ENCODE measurements around the gene SLC29A2. TPM values are rescaled to one million over a fixed set of nuclear protein-coding genes. Genes with fewer than 3 reads are reported as not detected.

The SLC29A2 gene
- total RNA-seq, 1 experiment from 2014 or later: 30.2 TPM

GRCh38 chr11:66362481-66363147, 8.9 kb downstream of the SLC29A2 start:
- H3K4me1 Mint-ChIP-seq: peaks cover 5% of the 10 kb centered on the region
- H3K36me3 Mint-ChIP-seq: peaks cover 27% of the 10 kb centered on the region
- ChIA-PET POLR2A (no interaction called here), CTCF (interaction anchor here (0.6 to 4.5 kb wide), 11 partner anchors 10 to 80 kb away, joined by 3 to 38 read pairs (median 9); partner anchors contain the start of genes BRMS1, CD248 and SLC29A2)
- DNase-seq (ENCODE audit: low spot score) (no peak), ATAC-seq (no peak)
- no peak overlapping the region for H3K4me3 Mint-ChIP-seq
- TF ChIP-seq FOXP1 (CRISPR knock-in tag; IDR thresholded peaks at IDR 0.05; ENCODE audit: borderline replicate concordance) (0 out of 2 replicates have a peak, but pooled peaks have one; percentile 58), ZNF671 (CRISPR knock-in tag; IDR thresholded peaks at IDR 0.05) (0 out of 2 replicates have a peak, but pooled peaks have one; percentile 61), USF2 (CRISPR knock-in tag; IDR thresholded peaks at IDR 0.05) (no peak), ZNF138 (CRISPR knock-in tag; conservative IDR thresholded peaks at IDR 0.05) (no peak), ZNF121 (CRISPR knock-in tag; IDR thresholded peaks at IDR 0.05) (no peak)
- no peaks in the 10 kb centered on the region for H3K27me3 Mint-ChIP-seq (ENCODE audit: low read depth)
- peak overlapping the region; percentile 17; the same call in 1 of the 2 replicates for H3K27ac Mint-ChIP-seq
- H3K9me3 Mint-ChIP-seq: no peaks in the 10 kb centered on the region

GRCh38 chr11:66361502-66361941, 10.0 kb downstream of the SLC29A2 start:
- Mint-ChIP-seq H3K36me3 (peaks cover 18% of the 10 kb centered on the region), H3K4me1 (peaks cover 5% of the 10 kb centered on the region), H3K27ac (peak overlapping the region; percentile 44), H3K4me3 (no peak overlapping the region), H3K9me3 (no peaks in the 10 kb centered on the region), H3K27me3 (ENCODE audit: low read depth) (no peaks in the 10 kb centered on the region)
- CTCF ChIA-PET: interaction anchor here (0.9 to 4.5 kb wide), 7 partner anchors 9 to 105 kb away, joined by 3 to 38 read pairs (median 7); partner anchors contain the start of genes BRMS1 and PELI3
- POLR2A ChIA-PET: no interaction called here
- ATAC-seq (no peak), DNase-seq (ENCODE audit: low spot score) (no peak)
- 0 out of 2 replicates have a peak, but pooled peaks have one; percentile 42 for TF ChIP-seq AR (CRISPR knock-in tag; IDR thresholded peaks at IDR 0.05)
- no peak for TF ChIP-seq USF1 (CRISPR knock-in tag; IDR thresholded peaks at IDR 0.05)

- H3K36me3 Mint-ChIP-seq: peaks cover 16% of the 10 kb centered on the region
- ChIA-PET CTCF (interaction anchor here (0.6 to 2.3 kb wide), 10 partner anchors 10 to 106 kb away, joined by 3 to 12 read pairs (median 4); partner anchors contain the start of genes B4GAT1, PELI3, SLC29A2 and YIF1A), POLR2A (interaction anchor here (0.7 to 1.0 kb wide), 2 partner anchors 48 to 71 kb away, joined by 4 to 7 read pairs; no protein-coding TSS in a partner anchor)
- H3K4me1 Mint-ChIP-seq: peaks cover 5% of the 10 kb centered on the region
- H3K9me3 Mint-ChIP-seq: no peaks in the 10 kb centered on the region
- 0 out of 2 replicates have a peak, but pooled peaks have one; percentile 22 for TF ChIP-seq SP1 (CRISPR knock-in tag; conservative IDR thresholded peaks at IDR 0.05)
- TF ChIP-seq FOXK1 (CRISPR knock-in tag; IDR thresholded peaks at IDR 0.05): no peak
- TF ChIP-seq TEAD1 (CRISPR knock-in tag; IDR thresholded peaks at IDR 0.05): 0 out of 2 replicates have a peak, but pooled peaks have one; percentile 13
- 0 out of 2 replicates have a peak, but pooled peaks have one; percentile 16 for TF ChIP-seq ZNF671 (CRISPR knock-in tag; IDR thresholded peaks at IDR 0.05)
- TF ChIP-seq ZBTB43 (CRISPR knock-in tag; IDR thresholded peaks at IDR 0.05): no peak
- no peak for TF ChIP-seq ZNF532 (CRISPR knock-in tag; IDR thresholded peaks at IDR 0.05; ENCODE audit: borderline replicate concordance)
- no peak overlapping the region for H3K4me3 Mint-ChIP-seq
- no peak for DNase-seq (ENCODE audit: low spot score)
- ATAC-seq: no peak
- peak overlapping the region; percentile 57; the same call in 1 of the 2 replicates for H3K27ac Mint-ChIP-seq
- no peaks in the 10 kb centered on the region for H3K27me3 Mint-ChIP-seq (ENCODE audit: low read depth)
These were observed 11.0 kb downstream of the SLC29A2 start for GRCh38 chr11:66360406-66361073.

All from WTC11 (cell line).